NCI-H1105 (cell line): ENCODE measurements around the gene APPBP2.

Experiments used
- DNase-seq: peaks from one replicate; lab custom pipeline; 2025; lab: John Stamatoyannopoulos, UW

Gene APPBP2

GRCh38 chr17:60395508-60396065 is 130.5 kb downstream of the APPBP2 start:
- DNase-seq, result no peak

GRCh38 chr17:60393840-60394723 is 132.0 kb downstream of the APPBP2 start:
- DNase-seq, result no peak
